Activated CD4-positive, CD25-positive, alpha-beta regulatory T cell treated with anti-CD3 and anti-CD28 coated beads, Interleukin-2, amount 50 U/mL, for 72 hours (primary cell): ENCODE data around the gene CASTOR2.
"Not testable (repeated sequence)": the region's sequence is repeated elsewhere in the genome, so short reads cannot be mapped to it uniquely, and the experiment has no call there.

Source experiments
- DNase-seq: peaks from one replicate; pipeline ENCODE4 v3.0.0; 2021

CASTOR2 gene

DNA sequence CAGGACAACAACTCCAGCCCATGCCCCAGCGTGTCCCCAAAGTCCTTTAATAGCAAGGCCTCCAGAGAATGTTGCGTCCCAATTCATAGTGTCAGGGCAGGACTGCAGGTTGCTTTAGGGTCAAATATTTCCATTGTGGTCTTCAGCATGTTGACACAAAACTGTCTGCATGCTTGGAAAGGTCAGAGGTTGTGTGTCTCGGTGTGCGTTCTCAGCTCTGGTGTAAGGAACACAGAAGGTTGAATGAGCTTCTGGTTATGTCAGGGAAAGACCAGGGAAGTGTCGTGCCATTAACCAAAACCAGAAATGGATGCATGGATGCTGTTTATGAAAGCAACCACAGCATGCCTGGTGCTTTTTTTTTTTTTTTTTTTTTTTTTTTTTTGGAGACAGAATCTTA, 31.9 kb downstream of the CASTOR2 start:
- not testable (repeated sequence) for DNase-seq

DNA sequence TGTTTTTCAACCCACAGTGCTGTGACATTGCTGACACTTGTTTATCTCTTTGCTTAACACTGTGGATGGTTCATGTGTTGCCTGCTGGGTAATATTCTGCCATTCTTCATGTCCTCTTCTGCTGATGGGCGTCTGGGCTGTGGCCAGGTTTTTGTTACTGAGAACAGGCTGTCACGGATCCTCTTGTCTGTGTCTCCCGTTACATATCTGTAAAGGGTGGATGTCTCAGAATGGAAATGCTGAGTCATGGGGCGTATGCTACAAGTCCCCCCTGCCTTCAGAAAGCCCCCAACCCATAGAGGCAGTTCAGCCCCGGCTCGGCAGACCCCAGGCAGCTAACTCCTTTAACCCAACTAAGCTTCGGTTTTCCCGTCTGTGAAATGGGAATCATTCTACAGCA, 33.3 kb downstream of the CASTOR2 start:
- not testable (repeated sequence) for DNase-seq

DNA sequence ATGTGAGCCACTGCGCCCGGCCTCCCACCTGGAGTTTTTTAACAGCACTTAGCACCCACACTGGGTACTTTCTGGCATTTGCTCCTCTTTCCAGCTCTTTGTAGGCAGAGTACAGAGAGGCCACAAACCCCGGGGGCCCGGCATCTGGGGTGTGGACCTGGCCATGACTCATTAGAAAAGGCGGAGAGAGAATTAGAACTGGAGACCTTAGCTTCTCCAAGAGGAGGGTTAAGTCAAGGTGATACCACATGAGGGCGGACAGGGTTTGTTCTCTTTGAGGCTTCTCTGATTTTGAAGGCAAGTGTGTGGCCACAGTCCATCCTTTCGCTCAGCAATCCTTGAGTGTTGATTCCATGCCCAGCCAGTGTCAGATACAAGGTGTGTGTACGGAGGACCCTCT, 36.9 kb downstream of the CASTOR2 start:
- not testable (repeated sequence) for DNase-seq

DNA sequence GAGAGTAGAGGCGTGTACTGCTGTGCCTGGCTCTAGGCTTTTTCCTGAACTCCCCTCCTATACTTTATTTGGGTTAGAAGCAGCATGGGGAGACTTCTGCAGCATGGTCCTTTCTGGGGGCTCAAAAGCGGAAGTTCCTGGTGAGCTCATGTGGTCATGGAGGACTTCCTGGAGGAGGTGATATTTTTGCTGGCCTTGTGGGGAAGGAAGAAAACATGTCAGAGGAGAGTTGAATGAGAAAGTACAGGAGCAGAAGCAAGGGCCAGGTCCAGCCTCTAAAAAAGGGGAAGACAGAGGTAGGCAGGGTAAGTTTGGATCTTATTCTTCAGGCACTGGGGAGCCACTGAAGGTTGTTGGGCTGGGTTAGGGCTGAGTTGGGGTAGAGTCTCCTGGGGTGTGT, 45.5 kb downstream of the CASTOR2 start:
- DNase-seq: no peak

DNA sequence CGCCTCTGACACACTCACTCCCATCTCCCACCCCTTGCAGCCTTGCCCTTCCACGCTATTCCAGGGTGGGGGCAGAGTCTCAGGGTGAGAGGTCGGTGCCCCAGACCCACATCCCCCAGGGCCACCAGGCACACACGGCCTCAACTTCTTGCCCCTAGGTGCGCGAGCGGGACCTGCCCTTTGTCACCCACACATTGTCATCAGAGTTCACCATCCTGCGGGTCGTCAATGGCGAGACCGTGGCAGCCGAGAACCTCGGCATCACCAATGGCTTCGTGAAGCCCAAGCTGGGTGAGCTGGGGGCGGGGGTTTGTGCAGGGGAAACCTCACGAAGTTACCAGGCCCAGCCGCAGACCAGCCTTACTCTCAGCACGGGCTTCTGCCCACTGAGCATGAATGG, 53.3 kb downstream of the CASTOR2 start:
- DNase-seq: no peak

DNA sequence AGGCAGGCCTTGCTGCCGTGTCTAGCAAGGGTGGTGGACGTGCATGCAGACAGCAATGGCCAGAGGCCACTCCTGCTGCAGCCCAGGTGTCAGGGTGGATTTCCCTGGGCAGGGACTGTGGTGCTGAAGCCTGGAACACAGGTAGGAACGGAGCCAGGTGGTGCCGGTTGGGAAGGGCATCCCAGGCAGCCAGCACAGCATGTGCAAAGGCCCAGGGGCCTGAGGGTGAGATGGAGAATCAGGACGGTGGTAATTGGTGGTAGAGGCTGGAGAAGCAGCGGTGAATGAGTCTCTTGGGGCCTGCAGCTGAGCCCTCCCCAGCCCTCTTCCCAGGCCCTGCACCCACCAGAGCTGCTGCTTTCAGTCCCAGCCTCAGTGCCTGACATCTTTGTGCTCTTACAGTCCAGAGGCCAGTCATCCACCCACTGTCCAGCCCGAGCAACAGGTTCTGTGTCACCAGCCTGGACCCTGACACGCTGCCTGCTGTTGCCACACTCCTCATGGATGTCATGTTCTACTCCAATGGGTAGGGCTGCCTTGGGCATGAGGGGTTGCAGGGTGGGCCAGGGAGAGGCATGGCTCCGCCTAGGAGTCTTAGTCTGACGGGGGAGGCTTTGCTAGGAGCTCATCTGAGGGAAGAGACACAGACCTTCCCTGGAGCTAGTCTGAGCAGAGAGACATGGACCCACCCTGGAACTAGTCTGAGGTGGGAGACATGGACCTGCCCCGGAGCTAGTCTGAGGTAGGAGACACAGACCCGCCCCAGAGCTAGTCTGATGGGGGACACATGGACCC, 54.3 kb downstream of the CASTOR2 start:
- no peak for DNase-seq

GRCh38 chr7:75019800-75020199, 55.3 kb downstream of the CASTOR2 start:
- DNase-seq: no peak

- DNase-seq: no peak
These were observed 60.4 kb downstream of the CASTOR2 start for GRCh38 chr7:75024922-75025321.

DNA sequence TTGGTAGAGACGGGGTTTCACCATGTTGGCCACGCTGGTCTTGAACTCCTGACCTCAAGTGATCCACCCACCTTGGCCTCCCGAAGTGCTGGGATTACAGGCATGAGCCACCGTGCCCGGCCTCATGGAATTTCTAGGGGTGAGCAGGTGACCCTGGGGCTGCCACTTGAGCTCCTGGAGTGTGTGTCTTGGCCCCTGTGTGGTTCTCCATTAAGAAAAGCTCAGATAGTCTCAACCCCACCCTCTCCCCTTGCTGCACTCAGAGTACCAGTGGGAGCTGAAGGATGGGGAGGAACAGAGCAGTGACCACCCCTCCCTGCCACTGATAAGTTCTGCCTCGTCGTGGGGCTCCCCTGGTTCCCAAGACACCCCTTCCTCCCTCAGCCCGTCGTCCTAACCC, 63.8 kb downstream of the CASTOR2 start:
- DNase-seq: no peak

- no peak for DNase-seq
These were observed 68.6 kb downstream of the CASTOR2 start for GRCh38 chr7:75033064-75033463.

DNA sequence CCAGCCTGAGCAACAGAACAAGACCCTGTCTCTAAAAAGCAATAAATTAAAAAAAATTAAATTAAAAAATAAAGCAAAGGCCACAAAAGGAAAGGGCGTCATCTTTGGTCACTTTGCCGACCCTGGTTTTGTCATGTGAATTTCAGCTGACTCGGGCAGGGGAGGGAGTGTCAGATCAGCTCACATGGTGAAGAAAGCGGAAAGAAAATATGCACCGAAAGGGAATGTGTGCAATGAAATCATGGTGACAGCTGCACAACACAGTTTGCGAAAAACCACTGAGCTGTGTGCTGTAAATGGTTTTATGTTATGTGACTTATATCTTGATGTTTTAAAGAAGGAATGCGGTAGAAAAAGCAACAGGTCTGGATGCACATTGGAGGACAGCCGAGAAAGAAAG, 69.3 kb downstream of the CASTOR2 start:
- no peak for DNase-seq

DNA sequence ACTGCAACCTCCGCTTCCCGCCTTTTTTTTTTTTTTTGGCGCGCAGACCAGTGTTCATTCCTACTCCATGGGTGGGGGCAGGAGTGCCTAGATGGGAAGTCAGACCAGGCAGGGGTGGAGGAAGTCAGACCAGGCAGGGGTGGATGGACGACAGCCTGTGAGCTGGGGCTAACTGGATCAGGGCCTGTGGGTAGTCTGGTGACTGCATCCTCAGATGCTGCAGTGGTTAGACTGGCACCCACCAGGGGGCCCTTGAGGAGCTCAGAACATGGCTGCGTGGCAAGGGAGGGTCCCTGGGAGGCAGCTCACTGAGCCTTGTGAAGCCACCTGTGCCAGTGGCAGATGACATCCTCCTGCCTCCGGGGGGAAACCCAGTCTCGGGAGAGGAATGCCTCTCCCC, 74.0 kb downstream of the CASTOR2 start:
- no peak for DNase-seq

- DNase-seq: no peak
These were observed 74.7 kb downstream of the CASTOR2 start for GRCh38 chr7:75039166-75039565.

DNA sequence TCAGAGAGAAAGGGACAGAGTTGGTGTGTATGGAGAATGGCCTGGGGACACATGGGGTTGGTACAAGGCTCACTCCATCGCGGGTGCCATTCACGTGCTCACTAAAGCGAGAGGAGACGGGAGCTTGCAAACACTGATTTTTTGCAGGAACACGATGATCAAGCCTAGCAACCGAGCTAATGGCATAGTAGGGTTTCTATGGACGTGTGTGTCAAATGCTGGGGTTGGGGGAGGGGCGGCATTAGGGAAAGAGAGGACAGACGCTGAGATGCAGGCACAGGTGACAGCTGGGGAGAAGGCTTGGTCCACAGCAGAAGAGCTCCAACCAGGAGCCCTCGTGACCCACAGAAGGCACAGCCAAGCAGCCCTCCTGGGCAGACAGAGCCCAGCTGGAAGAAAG, 75.2 kb downstream of the CASTOR2 start:
- DNase-seq: no peak

DNA sequence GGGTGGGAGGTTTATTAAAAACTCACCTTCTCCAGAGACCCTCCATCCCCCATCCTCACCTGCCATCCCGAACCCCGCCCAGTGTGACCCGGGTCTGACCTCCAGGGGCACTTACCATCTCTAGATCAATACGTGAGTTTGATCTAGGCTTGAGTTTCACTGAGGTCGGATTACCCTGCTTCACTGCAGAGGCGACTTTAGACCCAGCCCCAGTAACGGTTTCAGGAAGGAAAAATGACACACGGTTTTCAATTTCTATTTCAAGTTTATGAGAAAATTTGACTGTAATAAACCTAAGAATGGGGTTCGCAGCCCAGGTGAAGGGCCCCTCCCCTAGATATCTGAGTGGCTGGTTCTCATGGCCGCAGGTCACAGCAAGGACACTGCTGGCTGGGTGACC, 76.0 kb downstream of the CASTOR2 start:
- no peak for DNase-seq

DNA sequence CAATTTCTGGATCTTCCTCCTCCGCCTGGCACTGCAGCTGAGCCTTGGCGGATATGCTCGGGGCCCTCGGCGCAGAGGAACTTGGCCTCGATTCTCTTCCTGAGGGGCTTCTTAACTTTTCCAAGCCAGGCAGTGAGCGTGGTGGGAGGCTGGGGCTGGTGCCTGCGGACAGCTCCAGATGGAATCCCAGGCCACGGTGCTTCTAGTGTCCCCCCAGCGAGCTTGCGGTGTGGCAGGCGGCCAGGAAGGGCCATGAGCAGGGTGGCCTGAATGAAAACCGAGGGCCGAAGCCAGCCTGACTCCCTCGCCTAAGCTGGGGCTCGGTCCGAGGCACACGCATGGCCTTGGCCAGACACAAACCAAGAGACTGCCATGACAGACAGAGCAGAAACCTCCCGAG, 77.8 kb downstream of the CASTOR2 start:
- DNase-seq: no peak

DNA sequence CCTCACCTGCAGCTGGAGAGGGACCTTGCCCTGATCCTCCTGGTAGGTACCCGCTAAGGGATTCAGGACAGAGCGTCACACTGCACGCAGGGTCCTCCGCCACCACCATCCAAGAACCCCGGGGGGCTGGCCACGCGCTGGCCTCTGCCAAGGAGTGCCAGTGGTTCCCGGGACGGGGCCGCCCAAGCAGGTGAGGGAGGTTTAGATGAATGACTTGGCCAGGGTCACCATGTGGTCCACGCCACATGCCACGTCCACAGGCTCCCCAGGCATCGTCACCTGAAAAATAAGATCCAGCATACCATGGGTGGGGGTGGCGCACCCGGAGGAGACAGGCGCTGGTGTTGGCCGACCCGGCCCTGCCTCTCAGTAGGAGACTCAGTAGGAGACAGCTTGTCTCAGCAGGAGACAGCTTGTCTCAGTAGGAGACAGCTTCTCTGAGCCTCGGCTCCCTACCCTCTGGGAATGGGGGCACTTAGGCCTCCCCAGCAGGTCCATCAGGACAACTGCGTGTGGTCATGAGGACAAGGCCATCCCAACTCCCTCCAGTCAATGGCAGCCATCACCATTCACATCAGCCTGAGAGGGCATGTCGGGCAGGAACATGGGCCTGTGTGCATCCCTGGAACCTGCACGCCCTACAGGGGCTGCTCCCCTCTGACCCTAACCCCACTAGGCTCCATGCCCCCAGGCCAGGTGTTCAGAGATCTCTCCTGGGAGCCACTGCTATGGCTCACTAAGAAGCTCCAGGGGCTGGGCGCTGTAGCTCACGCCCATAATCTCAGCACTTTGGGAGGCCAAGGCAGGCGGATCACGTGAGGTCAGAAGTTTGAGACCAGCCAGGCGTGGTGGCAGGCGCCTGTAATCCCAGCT, 78.6 kb downstream of the CASTOR2 start:
- no peak for DNase-seq

DNA sequence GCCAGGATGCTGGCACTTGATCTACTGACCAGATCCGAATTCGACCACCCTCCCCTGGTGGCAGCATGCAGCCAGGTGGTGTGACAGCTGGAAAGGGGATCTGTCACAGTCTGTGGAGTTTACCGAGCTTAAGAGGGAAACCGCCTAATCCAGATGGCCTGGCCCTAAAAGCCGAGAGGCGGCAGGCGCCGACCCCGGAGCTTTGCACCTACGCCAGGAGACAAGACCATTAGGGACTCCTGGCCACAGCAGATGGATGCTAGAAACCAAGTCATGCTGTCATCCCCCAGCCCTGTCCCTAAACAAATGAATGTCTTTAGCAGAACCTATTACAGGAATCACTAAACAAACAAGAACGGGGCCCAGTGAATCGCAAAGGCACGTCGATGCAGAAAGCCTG, 81.4 kb downstream of the CASTOR2 start:
- DNase-seq: no peak

- no peak for DNase-seq
These were observed 84.2 kb downstream of the CASTOR2 start for GRCh38 chr7:75048435-75049379.

- DNase-seq: no peak
These were observed 85.3 kb downstream of the CASTOR2 start for GRCh38 chr7:75049817-75050216.

DNA sequence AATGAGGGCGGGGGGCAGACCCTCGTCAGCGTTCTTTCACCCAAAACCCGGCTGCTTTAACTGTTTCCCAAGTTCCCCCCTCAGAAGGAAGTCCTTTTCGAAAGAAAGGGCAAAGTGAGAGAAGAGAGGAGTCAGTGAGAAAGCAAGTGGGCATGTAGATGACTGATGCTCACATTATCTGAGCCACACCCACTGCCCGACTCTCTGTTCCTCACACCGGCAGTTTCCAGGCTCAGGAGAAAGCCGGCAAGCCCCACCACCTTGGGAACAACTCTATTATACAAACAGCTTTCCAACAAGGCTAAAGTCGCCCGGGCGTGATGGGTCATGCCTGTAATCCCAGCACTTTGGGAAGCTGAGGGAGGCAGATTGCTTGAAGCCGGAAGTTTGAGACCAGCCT, 86.0 kb downstream of the CASTOR2 start:
- no peak for DNase-seq

DNA sequence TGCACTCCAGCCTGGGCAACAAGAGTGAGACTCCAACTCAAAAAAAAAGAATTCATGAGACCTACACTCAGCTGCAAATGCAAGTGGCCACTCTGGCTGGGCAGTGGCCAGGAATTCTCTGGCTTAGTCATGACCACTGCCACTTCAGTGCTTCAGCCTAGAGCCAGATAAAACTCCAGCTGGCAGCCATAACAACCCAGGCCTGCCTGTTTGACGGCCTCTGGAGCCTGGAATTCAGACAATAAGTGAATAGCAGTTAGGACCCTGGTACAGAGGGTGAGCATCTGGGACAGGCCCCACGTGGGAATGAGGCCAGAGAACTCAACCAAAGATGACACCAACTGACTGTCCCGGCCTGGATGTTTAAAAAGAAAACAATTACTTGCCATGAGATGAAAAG, 90.2 kb downstream of the CASTOR2 start:
- no peak for DNase-seq

GRCh38 chr7:75055155-75055554, 90.7 kb downstream of the CASTOR2 start:
- DNase-seq: no peak
